UCSD-AML1 (cell line): ENCODE data around the gene EDN3.
"Not testable (repeated sequence)": the region's sequence is repeated elsewhere in the genome, so short reads cannot be mapped to it uniquely, and the experiment has no call there.

ENCODE experiments used
- DNase-seq: peaks from one replicate; lab custom pipeline; 2025; ENCODE audit not compliant: unreplicated experiment; lab: John Stamatoyannopoulos, UW

The EDN3 gene

GRCh38 chr20:59334651-59335300 lies 34.4 kb downstream of the EDN3 start:
- no peak for DNase-seq

GRCh38 chr20:59335377-59335776 lies 35.0 kb downstream of the EDN3 start:
- no peak for DNase-seq

- no peak for DNase-seq
These were observed 36.1 kb downstream of the EDN3 start for GRCh38 chr20:59336540-59336939.

GRCh38 chr20:59338444-59338843 lies 38.0 kb downstream of the EDN3 start:
- not testable (repeated sequence) for DNase-seq

GRCh38 chr20:59340201-59340885 lies 39.9 kb downstream of the EDN3 start:
- DNase-seq: no peak

GRCh38 chr20:59341285-59342022 lies 41.0 kb downstream of the EDN3 start:
- not testable (repeated sequence) for DNase-seq

- DNase-seq: no peak
These were observed 41.9 kb downstream of the EDN3 start for GRCh38 chr20:59342023-59342957.

GRCh38 chr20:59346061-59346460 lies 45.6 kb downstream of the EDN3 start:
- no peak for DNase-seq

GRCh38 chr20:59349277-59349676 lies 48.9 kb downstream of the EDN3 start:
- no peak for DNase-seq

- DNase-seq: no peak
These were observed 50.1 kb downstream of the EDN3 start for GRCh38 chr20:59350330-59351156.

GRCh38 chr20:59351157-59352040 lies 51.0 kb downstream of the EDN3 start:
- DNase-seq: no peak

- no peak for DNase-seq
These were observed 52.1 kb downstream of the EDN3 start for GRCh38 chr20:59352541-59352940.

- DNase-seq: no peak
These were observed 52.6 kb downstream of the EDN3 start for GRCh38 chr20:59352990-59353389.

- no peak for DNase-seq
These were observed 54.0 kb downstream of the EDN3 start for GRCh38 chr20:59354460-59354859.

GRCh38 chr20:59355242-59355641 lies 54.8 kb downstream of the EDN3 start:
- DNase-seq: no peak

- DNase-seq: no peak
These were observed 56.3 kb downstream of the EDN3 start for GRCh38 chr20:59356662-59357165.

- not testable (repeated sequence) for DNase-seq
These were observed 58.4 kb downstream of the EDN3 start for GRCh38 chr20:59358793-59359192.

- DNase-seq: no peak
These were observed 59.7 kb downstream of the EDN3 start for GRCh38 chr20:59359906-59360725.
